H9 (cell line): ENCODE measurements around the gene TMEM135. TPM values are rescaled to one million over a fixed set of nuclear protein-coding genes. Genes with fewer than 3 reads are reported as not detected.

ENCODE experiments used
- DNase-seq: peaks from one replicate; pipeline ENCODE4 v3.0.0-alpha.2; 2017
- H2AFZ ChIP-seq: one replicate; pipeline ENCODE4 v1.6.1; 2013; ENCODE audit warnings: mild to moderate bottlenecking, low read length, control low read depth, moderate library complexity
- H2AK5ac ChIP-seq: 2 replicates; pipeline ENCODE4 v1.6.1; 2013; ENCODE audit warnings: low read length, control low read depth, mixed read lengths; ENCODE audit not compliant: insufficient read length
- H2BK120ac ChIP-seq: one replicate; pipeline ENCODE4 v1.6.1; 2013; ENCODE audit warnings: low read depth, mild to moderate bottlenecking, low read length, control low read depth, inconsistent platforms; ENCODE audit not compliant: poor library complexity, severe bottlenecking
- H2BK12ac ChIP-seq: 2 replicates; pipeline ENCODE4 v1.6.1; 2013; ENCODE audit warnings: low read length, control low read depth, mixed read lengths, low read depth; ENCODE audit not compliant: insufficient read length
- H2BK15ac ChIP-seq: 2 replicates; pipeline ENCODE4 v1.6.1; 2013; ENCODE audit warnings: low read depth, low read length, control low read depth
- H2BK20ac ChIP-seq: one replicate; pipeline ENCODE4 v1.6.1; 2013; ENCODE audit warnings: low read depth, mild to moderate bottlenecking, low read length, control low read depth, inconsistent platforms; ENCODE audit not compliant: poor library complexity, severe bottlenecking
- H2BK5ac ChIP-seq: 2 replicates; pipeline ENCODE4 v1.6.1; 2013; ENCODE audit warnings: low read length, control low read depth, mixed read lengths; ENCODE audit not compliant: insufficient read length
- H3K14ac ChIP-seq: 2 replicates; pipeline ENCODE4 v1.6.1; 2013; ENCODE audit warnings: low read length, control low read depth; ENCODE audit not compliant: insufficient read depth
- H3K18ac ChIP-seq: 2 replicates; pipeline ENCODE4 v1.6.1; 2013; ENCODE audit warnings: low read depth, mild to moderate bottlenecking, mixed read lengths, low read length, control low read depth; ENCODE audit not compliant: insufficient read length
- H3K23ac ChIP-seq: 2 replicates; pipeline ENCODE4 v1.6.1; 2013; ENCODE audit warnings: low read length, control low read depth, mixed read lengths, low read depth; ENCODE audit not compliant: insufficient read length
- H3K23me2 ChIP-seq: 2 replicates; pipeline ENCODE4 v1.6.1; 2013; ENCODE audit warnings: low read depth, mild to moderate bottlenecking, mixed read lengths, low read length, control low read depth; ENCODE audit not compliant: insufficient read length, poor library complexity, severe bottlenecking
- H3K27ac ChIP-seq: 2 replicates; pipeline ENCODE4 v1.5.1; 2013; ENCODE audit warnings: low read length, control low read depth, mixed read lengths, low read depth; ENCODE audit not compliant: insufficient read length
- H3K27me3 ChIP-seq: 2 replicates; pipeline ENCODE4 v1.6.1; 2013; ENCODE audit warnings: low read length, control low read depth, inconsistent platforms; ENCODE audit not compliant: insufficient read depth
- H3K4ac ChIP-seq: 2 replicates; pipeline ENCODE4 v1.6.1; 2013; ENCODE audit warnings: low read depth, mild to moderate bottlenecking, control low read depth, inconsistent platforms, low read length, moderate library complexity
- H3K4me1 ChIP-seq: 2 replicates; pipeline ENCODE4 v1.6.1; 2013; ENCODE audit warnings: low read length, control low read depth, inconsistent platforms; ENCODE audit not compliant: insufficient read depth
- H3K4me2 ChIP-seq: 2 replicates; pipeline ENCODE4 v1.6.1; 2013; ENCODE audit warnings: low read length, control low read depth, mixed read lengths; ENCODE audit not compliant: insufficient read length, insufficient read depth
- H3K56ac ChIP-seq: 2 replicates; pipeline ENCODE4 v1.6.1; 2013; ENCODE audit warnings: low read depth, mild to moderate bottlenecking, mixed read lengths, low read length, control low read depth; ENCODE audit not compliant: insufficient read length
- H3K79me1 ChIP-seq: 2 replicates; pipeline ENCODE4 v1.6.1; 2013; ENCODE audit warnings: low read depth, mild to moderate bottlenecking, moderate library complexity, low read length, control low read depth, inconsistent platforms; ENCODE audit not compliant: insufficient read depth, poor library complexity, severe bottlenecking
- H3K79me2 ChIP-seq: 2 replicates; pipeline ENCODE4 v1.6.1; 2013; ENCODE audit warnings: low read length, control low read depth, inconsistent platforms; ENCODE audit not compliant: insufficient read depth
- H3K9ac ChIP-seq: 2 replicates; pipeline ENCODE4 v1.6.1; 2013; ENCODE audit warnings: low read length, control low read depth, mixed read lengths; ENCODE audit not compliant: insufficient read length; ENCODE audit errors: extremely low read depth
- H3K9me3 ChIP-seq: one replicate; pipeline ENCODE4 v1.6.1; 2013; ENCODE audit warnings: low read depth, low read length, inconsistent platforms; ENCODE audit not compliant: control insufficient read depth
- H3T11ph ChIP-seq: one replicate; pipeline ENCODE4 v1.6.1; 2013; ENCODE audit warnings: mild to moderate bottlenecking, low read length, control low read depth, inconsistent platforms
- H4K20me1 ChIP-seq: one replicate; pipeline ENCODE4 v1.6.1; 2013; ENCODE audit not compliant: control insufficient read depth, insufficient read length, insufficient read depth
- H4K5ac ChIP-seq: 2 replicates; pipeline ENCODE4 v1.6.1; 2013; ENCODE audit warnings: low read depth, mild to moderate bottlenecking, mixed read lengths, low read length, control low read depth; ENCODE audit not compliant: insufficient read length
- H4K8ac ChIP-seq: replicated peaks from 2 replicates; pipeline ENCODE4 v1.6.1; 2013; ENCODE audit warnings: low read length, control low read depth, mixed read lengths, low read depth; ENCODE audit not compliant: insufficient read length
- H4K91ac ChIP-seq: 2 replicates; pipeline ENCODE4 v1.6.1; 2013; ENCODE audit warnings: low read depth, mild to moderate bottlenecking, moderate library complexity, mixed read lengths, low read length, control low read depth; ENCODE audit not compliant: insufficient read length
- H3K27ac Mint-ChIP-seq, 3 experiments: 2 replicates in 2 of 3; 3 replicates in 1 of 3; pipeline ENCODE4 v1.8.0; 2020 to 2021; ENCODE audit warnings: mixed read lengths in 3 of 3, mild to moderate bottlenecking in 1 of 3, moderate library complexity in 1 of 3
- H3K27me3 Mint-ChIP-seq: 2 replicates; pipeline ENCODE4 v1.8.0; 2021; ENCODE audit warnings: low read depth, mild to moderate bottlenecking, moderate library complexity, mixed read lengths
- H3K36me3 Mint-ChIP-seq, 3 experiments: 2 replicates in 2 of 3; 3 replicates in 1 of 3; pipeline ENCODE4 v1.8.0; 2020 to 2021; ENCODE audit warnings: low read depth in 3 of 3, mixed read lengths in 3 of 3; ENCODE audit not compliant: insufficient read depth in 1 of 3
- H3K4me1 Mint-ChIP-seq, 2 experiments: 2 replicates each; pipeline ENCODE4 v1.8.0; 2020; ENCODE audit warnings: mixed read lengths in 2 of 2
- H3K4me3 Mint-ChIP-seq, 2 experiments: 2 replicates in 1 of 2; 3 replicates in 1 of 2; pipeline ENCODE4 v1.8.0; 2020 to 2021; ENCODE audit warnings: mild to moderate bottlenecking in 2 of 2, mixed read lengths in 2 of 2, moderate library complexity in 1 of 2
- H3K9me3 Mint-ChIP-seq, 2 experiments: 2 replicates in 1 of 2; 3 replicates in 1 of 2; pipeline ENCODE4 v1.8.0; 2020; ENCODE audit warnings: mild to moderate bottlenecking in 2 of 2, mixed read lengths in 2 of 2, moderate library complexity in 1 of 2
- CTCF ChIP-seq: fragments of 200-600 bp; sonication (generic); conservative IDR thresholded peaks from 3 replicates; pipeline ENCODE4 v1.8.0; 2021; ENCODE audit warnings: antibody characterized with exemption, mild to moderate bottlenecking
- WGBS: extraction: QIAGEN DNeasy Blood & Tissue Kit; methylation state at CpG from one replicate; pipeline ENCODE4 v1.1.7; 2013; ENCODE audit warnings: missing lambda C conversion rate, low lambda C conversion rate, mixed read lengths; ENCODE audit not compliant: insufficient read length; ENCODE audit errors: extremely low coverage; 5-methylcytosine and 5-hydroxymethylcytosine counted together
- total RNA-seq: library from RNA; stranded (reverse); gene quantifications from 2 replicates; pipeline ENCODE4 v1.2.1, GENCODE V29; 2021

TMEM135 gene
- total RNA-seq, 1 experiment from 2014 or later = 25.2 TPM

GRCh38 chr11:87039371-87039770 lies 1.6 kb downstream of the TMEM135 start:
- DNase-seq = no peak
- H3K4me1 ChIP-seq = peaks cover 3% of the 10 kb centered on the region
- H3K79me2 ChIP-seq = peaks cover 9% of the 10 kb centered on the region; the same call in 1 of the 2 replicates
- H2AK5ac ChIP-seq = no peak overlapping the region
- no peak overlapping the region for H4K8ac ChIP-seq
- H3K4ac ChIP-seq = no peak overlapping the region
- no peaks in the 10 kb centered on the region for H3K27me3 ChIP-seq
- no peak overlapping the region for H3K9ac ChIP-seq
- Mint-ChIP-seq H3K36me3 (peaks cover 6 to 11% (median 10%) of the 10 kb centered on the region in 3 experiments; a peak in 5 of 7 replicates), H3K4me3 (peak overlapping the region; percentile 93 to 95), H3K4me1 (peaks cover 47 to 48% of the 10 kb centered on the region in 2 experiments), H3K9me3 (peaks cover 0 to 2% of the 10 kb centered on the region in 2 experiments; a peak in 2 of 5 replicates), H3K27ac (no peak overlapping the region; a peak in 1 of 7 replicates), H3K27me3 (no peaks in the 10 kb centered on the region)
- H4K91ac ChIP-seq = no peak overlapping the region
- no peak overlapping the region for H2BK5ac ChIP-seq
- no peak overlapping the region for H3T11ph ChIP-seq
- peak overlapping the region; percentile 16 for H3K4me2 ChIP-seq
- peaks cover 6% of the 10 kb centered on the region for H3K79me1 ChIP-seq
- H2BK20ac ChIP-seq = no peak overlapping the region
- no peak overlapping the region for H3K18ac ChIP-seq
- no peak overlapping the region for H3K27ac ChIP-seq
- no peak overlapping the region for H2BK12ac ChIP-seq
- H2AFZ ChIP-seq = no peak overlapping the region
- no peak overlapping the region for H4K5ac ChIP-seq
- no peak overlapping the region for H3K23ac ChIP-seq
- no peak overlapping the region for H3K56ac ChIP-seq
- no CpG with 5 or more reads among the region's 3 CpGs for WGBS
- TF ChIP-seq CTCF = no peak
- no peaks in the 10 kb centered on the region for H4K20me1 ChIP-seq
- H2BK120ac ChIP-seq = no peak overlapping the region
- no peak overlapping the region for H2BK15ac ChIP-seq
- H3K9me3 ChIP-seq = no peaks in the 10 kb centered on the region
- no peak overlapping the region for H3K14ac ChIP-seq
- H3K23me2 ChIP-seq = peaks cover 8% of the 10 kb centered on the region
